Activated CD4-positive, alpha-beta T cell treated with anti-CD3 and anti-CD28 coated beads, Interleukin-2, amount 50 U/mL, for 48 hours (primary cell): Measurements from ENCODE around the gene ABHD17B.

ENCODE experiments used
- DNase-seq, 2 experiments: peaks; one replicate each; pipeline ENCODE4 v3.0.0-alpha.2; 2020

The ABHD17B gene

GRCh38 chr9:71875345-71875744 lies 35.6 kb downstream of the ABHD17B start:
- DNase-seq: no peak

- DNase-seq: no peak
These were observed 47.4 kb downstream of the ABHD17B start for GRCh38 chr9:71863631-71864030.

- no peak for DNase-seq
These were observed 49.4 kb downstream of the ABHD17B start for GRCh38 chr9:71861618-71862017.

- DNase-seq: no peak
These were observed 51.1 kb downstream of the ABHD17B start for GRCh38 chr9:71859939-71860338.

- no peak for DNase-seq
These were observed 52.2 kb downstream of the ABHD17B start for GRCh38 chr9:71858812-71859211.

- no peak for DNase-seq
These were observed 52.7 kb downstream of the ABHD17B start for GRCh38 chr9:71858102-71858798.

- DNase-seq: no peak
These were observed 53.8 kb downstream of the ABHD17B start for GRCh38 chr9:71857159-71857558.

GRCh38 chr9:71854811-71855210 lies 56.2 kb downstream of the ABHD17B start:
- DNase-seq: no peak

- no peak for DNase-seq
These were observed 57.9 kb downstream of the ABHD17B start for GRCh38 chr9:71853084-71853483.

- no peak for DNase-seq
These were observed 60.0 kb downstream of the ABHD17B start for GRCh38 chr9:71850996-71851395.

- DNase-seq: no peak
These were observed 63.1 kb downstream of the ABHD17B start for GRCh38 chr9:71847892-71848291.

GRCh38 chr9:71844808-71845207 lies 66.2 kb downstream of the ABHD17B start:
- no peak for DNase-seq

GRCh38 chr9:71839668-71840067 lies 71.3 kb downstream of the ABHD17B start:
- DNase-seq: no peak

- no peak for DNase-seq
These were observed 75.4 kb downstream of the ABHD17B start for GRCh38 chr9:71835596-71835995.

- no peak for DNase-seq
These were observed 80.1 kb downstream of the ABHD17B start for GRCh38 chr9:71830929-71831328.

GRCh38 chr9:71830153-71830552 lies 80.8 kb downstream of the ABHD17B start:
- DNase-seq: no peak

- no peak for DNase-seq
These were observed 84.7 kb downstream of the ABHD17B start for GRCh38 chr9:71826279-71826678.

GRCh38 chr9:71824257-71824656 lies 86.7 kb downstream of the ABHD17B start:
- no peak for DNase-seq

- DNase-seq: no peak
These were observed 88.1 kb downstream of the ABHD17B start for GRCh38 chr9:71822935-71823334.

- no peak for DNase-seq
These were observed 88.5 kb downstream of the ABHD17B start for GRCh38 chr9:71822456-71822855.

- DNase-seq: no peak
These were observed 89.6 kb downstream of the ABHD17B start for GRCh38 chr9:71821405-71821804.

GRCh38 chr9:71820403-71820921 lies 90.5 kb downstream of the ABHD17B start:
- DNase-seq: no peak

- DNase-seq: peak; percentile 36 to 56
These were observed 91.8 kb downstream of the ABHD17B start for GRCh38 chr9:71819115-71819739.

GRCh38 chr9:71816916-71817451 lies 94.0 kb downstream of the ABHD17B start:
- DNase-seq: no peak
